HL-60 (cell line): ENCODE data around the gene CCDC146.
A peak's percentile ranks its signal among the peaks of the same experiment; 100 is the strongest.
"Not testable (repeated sequence)": the region's sequence is repeated elsewhere in the genome, so short reads cannot be mapped to it uniquely, and the experiment has no call there.

ENCODE experiments used
- DNase-seq, 2 experiments: peaks; one replicate each; pipeline ENCODE4 v3.0.0-alpha.2; 2010 to 2020; ENCODE audit warnings: low read depth in 1 of 2, low spot score in 1 of 2
- H3K27ac ChIP-seq: fragments of 250-450 bp; sonication (Bioruptor Pico); replicated peaks from 2 replicates; pipeline ENCODE4 v1.5.1; 2020; ENCODE audit warnings: mild to moderate bottlenecking, moderate library complexity
- H3K27me3 ChIP-seq: fragments of 250-450 bp; sonication (Bioruptor Pico); 2 replicates; pipeline ENCODE4 v1.5.1; 2021; ENCODE audit warnings: mild to moderate bottlenecking, moderate library complexity; ENCODE audit not compliant: insufficient read depth, poor library complexity, severe bottlenecking
- H3K4me3 ChIP-seq: replicated peaks from 2 replicates; pipeline ENCODE4 v1.5.1; 2011; ENCODE audit warnings: mild to moderate bottlenecking, control low read depth, low read length; ENCODE audit not compliant: insufficient read depth
- CTCF ChIP-seq: IDR thresholded peaks from one replicate; pipeline ENCODE4 v1.5.1; 2011; ENCODE audit warnings: low read length, control low read depth, inconsistent platforms; ENCODE audit not compliant: insufficient read depth
- GABPA ChIP-seq: IDR thresholded peaks from 2 replicates; pipeline ENCODE4 v1.6.1; 2012; ENCODE audit warnings: low read depth
- REST ChIP-seq: IDR thresholded peaks from 2 replicates; pipeline ENCODE4 v1.6.1; 2012; ENCODE audit warnings: low read depth; ENCODE audit not compliant: insufficient replicate concordance
- SPI1 ChIP-seq: IDR thresholded peaks from 2 replicates; pipeline ENCODE4 v1.6.1; 2012; ENCODE audit warnings: low read depth, mild to moderate bottlenecking, borderline replicate concordance

CCDC146 gene

GRCh38 chr7:77222065-77222464 is 99.7 kb downstream of the CCDC146 start:
- Histone ChIP-seq H3K4me3 (no peak overlapping the region), H3K27me3 (no peaks in the 10 kb centered on the region), H3K27ac (no peak overlapping the region)
- DNase-seq = peak in 1 of 2 experiments; percentile 61
- TF ChIP-seq SPI1 (peak; percentile 86; the same call in 1 of the 2 replicates), CTCF (no peak)

GRCh38 chr7:77222819-77223218 is 100.4 kb downstream of the CCDC146 start:
- DNase-seq = no peak
- TF ChIP-seq GABPA = no peak
- H3K27ac ChIP-seq = peak overlapping the region; percentile 14; the same call in 1 of the 2 replicates

GRCh38 chr7:77223261-77223660 is 100.8 kb downstream of the CCDC146 start:
- Histone ChIP-seq H3K27me3 (no peaks in the 10 kb centered on the region), H3K27ac (no peak overlapping the region; the same call in 1 of the 2 replicates), H3K4me3 (no peak overlapping the region)
- TF ChIP-seq REST (no peak), SPI1 (no peak), GABPA (no peak), CTCF (no peak)
- DNase-seq = peak in 1 of 2 experiments; percentile 21

More at GRCh38 chr7:77222819-77223218, 100.4 kb downstream of the CCDC146 start:
- Histone ChIP-seq H3K27me3 (no peaks in the 10 kb centered on the region), H3K4me3 (no peak overlapping the region)

GRCh38 chr7:77226357-77226839 is 104.0 kb downstream of the CCDC146 start:
- DNase-seq = no peak
- Histone ChIP-seq H3K4me3 (no peak overlapping the region), H3K27me3 (no peaks in the 10 kb centered on the region), H3K27ac (no peak overlapping the region)
- TF ChIP-seq REST = no peak

GRCh38 chr7:77228795-77229194 is 106.4 kb downstream of the CCDC146 start:
- H3K4me3 ChIP-seq, DNase-seq, H3K27ac ChIP-seq, H3K27me3 ChIP-seq: not testable (repeated sequence)
